Activated naive CD8-positive, alpha-beta T cell treated with anti-CD3 and anti-CD28 coated beads for 36 hours (primary cell): ENCODE measurements around the gene CYB561D1. TPM values are rescaled to one million over a fixed set of nuclear protein-coding genes. Genes with fewer than 3 reads are reported as not detected.
"Not testable (repeated sequence)": the region's sequence is repeated elsewhere in the genome, so short reads cannot be mapped to it uniquely, and the experiment has no call there.

Experiments
- DNase-seq: peaks from one replicate; pipeline ENCODE4 v3.0.0; 2021
- H3K27ac Mint-ChIP-seq: one replicate; pipeline ENCODE4 v1.8.0; 2022; ENCODE audit warnings: mild to moderate bottlenecking, moderate library complexity, mixed read lengths
- H3K27me3 Mint-ChIP-seq: one replicate; pipeline ENCODE4 v1.8.0; 2022; ENCODE audit warnings: mild to moderate bottlenecking, mixed read lengths
- H3K36me3 Mint-ChIP-seq: one replicate; pipeline ENCODE4 v1.8.0; 2021; ENCODE audit warnings: mild to moderate bottlenecking, mixed read lengths
- H3K4me1 Mint-ChIP-seq: one replicate; pipeline ENCODE4 v1.8.0; 2021; ENCODE audit warnings: mixed read lengths
- H3K4me3 Mint-ChIP-seq: one replicate; pipeline ENCODE4 v1.8.0; 2022; ENCODE audit warnings: mild to moderate bottlenecking, moderate library complexity, mixed read lengths
- H3K9me3 Mint-ChIP-seq: one replicate; pipeline ENCODE4 v1.8.0; 2022; ENCODE audit warnings: mixed read lengths
- total RNA-seq, 2 experiments: library from RNA; stranded (reverse); gene quantifications; one replicate each; pipeline ENCODE4 v1.2.3, GENCODE V29; 2021

The CYB561D1 gene
- total RNA-seq, result 1 to 10 TPM; 6.3 to 8.1 TPM

GRCh38 chr1:109493805-109494539, at the start of gene CYB561D1:
CYB561D1 (plus strand) TSS chr1:109494094; CDS start chr1:109494140, 46 bp downstream.
- no peaks in the 10 kb centered on the region for H3K27me3 Mint-ChIP-seq
- H3K9me3 Mint-ChIP-seq, result no peaks in the 10 kb centered on the region
- H3K4me1 Mint-ChIP-seq, result peaks cover 38% of the 10 kb centered on the region
- peak within 1 kb of the TSS; percentile 97 for H3K4me3 Mint-ChIP-seq
- H3K27ac Mint-ChIP-seq, result peak within 1 kb of the TSS; percentile 85
- DNase-seq, result peak; percentile 94
- H3K36me3 Mint-ChIP-seq, result no peaks in the 10 kb centered on the region

GRCh38 chr1:109444346-109444745, 49.5 kb upstream of the CYB561D1 start:
- no peak for DNase-seq
- no peaks in the 10 kb centered on the region for H3K36me3 Mint-ChIP-seq
- H3K27me3 Mint-ChIP-seq, result peaks cover 20% of the 10 kb centered on the region
- H3K4me3 Mint-ChIP-seq, result no peak overlapping the region
- H3K4me1 Mint-ChIP-seq, result no peaks in the 10 kb centered on the region
- no peaks in the 10 kb centered on the region for H3K9me3 Mint-ChIP-seq
- H3K27ac Mint-ChIP-seq, result no peak overlapping the region

GRCh38 chr1:109445949-109446695, 47.8 kb upstream of the CYB561D1 start:
- H3K27ac Mint-ChIP-seq, H3K9me3 Mint-ChIP-seq, H3K36me3 Mint-ChIP-seq, DNase-seq, H3K4me1 Mint-ChIP-seq, H3K4me3 Mint-ChIP-seq: not testable (repeated sequence)
- peaks cover 28% of the 10 kb centered on the region for H3K27me3 Mint-ChIP-seq

GRCh38 chr1:109447524-109447923, 46.4 kb upstream of the CYB561D1 start:
- Mint-ChIP-seq H3K9me3 (no peaks in the 10 kb centered on the region), H3K36me3 (no peaks in the 10 kb centered on the region), H3K27me3 (peaks cover 28% of the 10 kb centered on the region), H3K4me1 (no peaks in the 10 kb centered on the region), H3K4me3 (no peak overlapping the region), H3K27ac (no peak overlapping the region)
- DNase-seq, result no peak

GRCh38 chr1:109454497-109455133, 39.3 kb upstream of the CYB561D1 start:
- H3K9me3 Mint-ChIP-seq, result peaks cover 15% of the 10 kb centered on the region
- H3K27me3 Mint-ChIP-seq, result peaks cover 31% of the 10 kb centered on the region
- H3K4me3 Mint-ChIP-seq, result no peak overlapping the region

GRCh38 chr1:109457819-109458218, 36.1 kb upstream of the CYB561D1 start:
- H3K27me3 Mint-ChIP-seq, result peaks cover 48% of the 10 kb centered on the region
- H3K9me3 Mint-ChIP-seq, result peaks cover 15% of the 10 kb centered on the region

More at GRCh38 chr1:109454497-109455133, 39.3 kb upstream of the CYB561D1 start:
- Mint-ChIP-seq H3K4me1 (no peaks in the 10 kb centered on the region), H3K27ac (no peak overlapping the region), H3K36me3 (no peaks in the 10 kb centered on the region)
- DNase-seq, result no peak

GRCh38 chr1:109466125-109466451, 27.8 kb upstream of the CYB561D1 start:
- H3K27ac Mint-ChIP-seq, result no peak overlapping the region
- H3K4me3 Mint-ChIP-seq, result peak overlapping the region; percentile 49
- peaks cover 10% of the 10 kb centered on the region for H3K4me1 Mint-ChIP-seq
- no peaks in the 10 kb centered on the region for H3K9me3 Mint-ChIP-seq
- no peak for DNase-seq
- H3K36me3 Mint-ChIP-seq, result no peaks in the 10 kb centered on the region
- peaks cover 89% of the 10 kb centered on the region for H3K27me3 Mint-ChIP-seq

More at GRCh38 chr1:109457819-109458218, 36.1 kb upstream of the CYB561D1 start:
- Mint-ChIP-seq H3K4me3 (no peak overlapping the region), H3K4me1 (no peaks in the 10 kb centered on the region), H3K36me3 (no peaks in the 10 kb centered on the region), H3K27ac (no peak overlapping the region)
- DNase-seq, result no peak

- peak; percentile 17 for DNase-seq
- H3K4me3 Mint-ChIP-seq, result peak within 1 kb of the TSS; percentile 49
- H3K36me3 Mint-ChIP-seq, result no peaks in the 10 kb centered on the region
- H3K27ac Mint-ChIP-seq, result no peak within 1 kb of the TSS
- no peaks in the 10 kb centered on the region for H3K9me3 Mint-ChIP-seq
- H3K4me1 Mint-ChIP-seq, result peaks cover 10% of the 10 kb centered on the region
- H3K27me3 Mint-ChIP-seq, result peaks cover 86% of the 10 kb centered on the region
Measured at GRCh38 chr1:109466452-109467300, 27.2 kb upstream of the CYB561D1 start, which contains the start of gene SYPL2. SYPL2 (plus strand) TSS chr1:109466546; CDS start chr1:109466844, 298 bp downstream.

GRCh38 chr1:109467301-109467777, 26.6 kb upstream of the CYB561D1 start:
- H3K36me3 Mint-ChIP-seq, result no peaks in the 10 kb centered on the region
- peak overlapping the region; percentile 32 for H3K4me3 Mint-ChIP-seq
- H3K27ac Mint-ChIP-seq, result no peak overlapping the region
- H3K4me1 Mint-ChIP-seq, result peaks cover 10% of the 10 kb centered on the region
- DNase-seq, result no peak
- H3K9me3 Mint-ChIP-seq, result no peaks in the 10 kb centered on the region
- H3K27me3 Mint-ChIP-seq, result peaks cover 84% of the 10 kb centered on the region

GRCh38 chr1:109468061-109468460, 25.8 kb upstream of the CYB561D1 start:
- Mint-ChIP-seq H3K9me3 (no peaks in the 10 kb centered on the region), H3K36me3 (no peaks in the 10 kb centered on the region), H3K27ac (no peak overlapping the region), H3K27me3 (peaks cover 85% of the 10 kb centered on the region), H3K4me3 (no peak overlapping the region), H3K4me1 (peaks cover 10% of the 10 kb centered on the region)
- no peak for DNase-seq

GRCh38 chr1:109468903-109469302, 25.0 kb upstream of the CYB561D1 start:
- no peak for DNase-seq
- Mint-ChIP-seq H3K27me3 (peaks cover 78% of the 10 kb centered on the region), H3K27ac (no peak overlapping the region), H3K9me3 (no peaks in the 10 kb centered on the region), H3K4me1 (peaks cover 10% of the 10 kb centered on the region), H3K4me3 (no peak overlapping the region), H3K36me3 (no peaks in the 10 kb centered on the region)

- DNase-seq, result no peak
- Mint-ChIP-seq H3K27ac (no peak overlapping the region), H3K4me1 (peaks cover 10% of the 10 kb centered on the region), H3K4me3 (no peak overlapping the region), H3K36me3 (no peaks in the 10 kb centered on the region), H3K27me3 (peaks cover 70% of the 10 kb centered on the region), H3K9me3 (no peaks in the 10 kb centered on the region)
Measured at GRCh38 chr1:109470245-109470644, 23.6 kb upstream of the CYB561D1 start.

- H3K27ac Mint-ChIP-seq, result no peak overlapping the region
- H3K27me3 Mint-ChIP-seq, result peaks cover 64% of the 10 kb centered on the region
- H3K4me3 Mint-ChIP-seq, result no peak overlapping the region
- H3K9me3 Mint-ChIP-seq, result no peaks in the 10 kb centered on the region
- H3K36me3 Mint-ChIP-seq, result no peaks in the 10 kb centered on the region
- no peak for DNase-seq
- H3K4me1 Mint-ChIP-seq, result peaks cover 7% of the 10 kb centered on the region
Measured at GRCh38 chr1:109472779-109473178, 21.1 kb upstream of the CYB561D1 start.

- not testable (repeated sequence) for H3K4me1 Mint-ChIP-seq, H3K27ac Mint-ChIP-seq, H3K9me3 Mint-ChIP-seq, H3K36me3 Mint-ChIP-seq, DNase-seq, H3K4me3 Mint-ChIP-seq
- peaks cover 57% of the 10 kb centered on the region for H3K27me3 Mint-ChIP-seq
Measured at GRCh38 chr1:109473284-109474057, 20.4 kb upstream of the CYB561D1 start.
